Esophagus (tissue), 2 donors: ENCODE measurements around the gene NAE1. TPM values are rescaled to one million over a fixed set of nuclear protein-coding genes. Genes with fewer than 3 reads are reported as not detected.
"Not testable (repeated sequence)": the region's sequence is repeated elsewhere in the genome, so short reads cannot be mapped to it uniquely, and the experiment has no call there.

Source experiments
- H3K27ac ChIP-seq, 2 donors: one replicate each; pipeline ENCODE4 v1.5.1; 2013; ENCODE audit warnings: low read depth in 2 of 2, mild to moderate bottlenecking in 2 of 2, inconsistent platforms in 1 of 2, low read length in 1 of 2, moderate library complexity in 1 of 2
- H3K27me3 ChIP-seq, 2 donors: one replicate each; pipeline ENCODE4 v1.6.1; 2013; ENCODE audit warnings: low read length in 2 of 2, control low read depth in 1 of 2, mild to moderate bottlenecking in 1 of 2; ENCODE audit not compliant: insufficient read depth in 2 of 2, control insufficient read depth in 1 of 2
- H3K36me3 ChIP-seq, 2 donors: one replicate each; pipeline ENCODE4 v1.6.1; 2013; ENCODE audit warnings: low read length in 1 of 2; ENCODE audit not compliant: control insufficient read depth in 2 of 2, insufficient read depth in 2 of 2
- H3K4me1 ChIP-seq, 2 donors: one replicate each; pipeline ENCODE4 v1.6.1; 2013; ENCODE audit warnings: low read length in 1 of 2; ENCODE audit not compliant: control insufficient read depth in 2 of 2, insufficient read depth in 2 of 2
- H3K4me3 ChIP-seq, 2 donors: one replicate each; pipeline ENCODE4 v1.5.1; 2013; ENCODE audit warnings: low read length in 2 of 2, mild to moderate bottlenecking in 2 of 2, low read depth in 1 of 2, moderate library complexity in 1 of 2
- H3K9me3 ChIP-seq, 2 donors: one replicate each; pipeline ENCODE4 v1.6.1; 2013; ENCODE audit warnings: mild to moderate bottlenecking in 2 of 2, low read depth in 1 of 2, low read length in 1 of 2, moderate library complexity in 1 of 2; ENCODE audit not compliant: control insufficient read depth in 2 of 2, insufficient read depth in 1 of 2
- WGBS, 2 donors: extraction: QIAGEN DNeasy Blood & Tissue Kit; methylation state at CpG; one replicate each; pipeline ENCODE4 v1.1.7; 2013; 5-methylcytosine and 5-hydroxymethylcytosine counted together
- polyA plus RNA-seq, 2 donors: library from polyadenylated mRNA; stranded (reverse); fragments of 200-250 nt; gene quantifications; one replicate each; pipeline ENCODE4 v1.2.3, GENCODE V29; 2013
- donor health status: healthy with polysubstance abuse.
- donor health status: Bipolar disorder and iron deficiency.

NAE1 gene
- 10 to 100 TPM; 22.2 to 32.0 TPM for polyA plus RNA-seq

DNA sequence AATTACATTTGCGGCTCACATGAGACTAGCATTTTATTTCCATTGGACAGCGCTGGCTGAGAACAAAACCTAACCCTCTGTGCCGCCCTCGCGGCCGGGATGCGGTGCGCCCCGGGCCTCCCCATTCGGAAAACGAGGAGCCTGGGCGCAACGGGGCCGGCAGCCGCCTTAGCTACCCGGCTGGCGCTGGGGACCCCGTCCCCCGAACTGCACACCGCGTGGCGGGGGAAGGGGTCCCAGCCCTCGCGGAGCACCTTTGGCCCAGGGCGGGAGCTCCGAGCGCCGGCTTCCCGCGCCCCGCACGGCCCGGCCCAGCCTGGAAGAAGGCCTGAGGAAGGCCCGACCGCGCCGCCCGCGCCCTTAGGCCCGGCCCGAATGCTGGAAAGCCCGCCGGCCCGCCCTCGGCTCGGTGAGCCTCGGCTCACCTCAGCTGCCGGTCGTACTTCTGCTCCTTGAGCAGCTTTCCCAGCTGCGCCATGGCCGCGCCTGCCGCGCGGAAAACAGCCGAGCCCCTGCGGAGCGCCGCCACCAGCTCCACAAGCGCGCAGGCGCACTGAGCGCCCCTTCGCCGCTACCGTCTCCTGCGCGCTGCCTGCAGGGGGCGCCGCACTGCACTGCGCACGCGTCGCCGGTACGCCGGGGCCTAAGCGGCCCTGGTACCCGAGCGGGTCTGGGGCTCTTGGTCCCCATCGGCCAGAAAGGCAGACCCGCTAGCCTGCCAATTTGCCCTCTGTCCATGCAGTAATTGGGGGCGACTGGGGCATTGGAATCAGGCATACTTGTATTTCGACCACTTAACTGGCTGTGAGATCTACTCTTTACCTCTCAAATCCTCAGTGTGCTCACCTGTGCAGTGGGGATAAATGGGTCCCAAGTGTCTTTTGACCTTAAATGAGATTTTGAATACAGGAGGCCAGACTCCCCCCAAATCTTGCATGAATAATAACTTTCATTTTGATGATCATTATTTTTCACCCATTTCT lies at the start of gene NAE1:
NAE1 (minus strand) TSS at position 555 of the 983 bp plus-strand sequence; CDS start at position 478, 77 bp downstream.
- H3K4me3 ChIP-seq = peak within 1 kb of the TSS; percentile 85 to 86
- no peaks in the 10 kb centered on the region for H3K9me3 ChIP-seq
- H3K27me3 ChIP-seq = no peaks in the 10 kb centered on the region
- no peaks in the 10 kb centered on the region for H3K36me3 ChIP-seq
- 1% methylated on average over 77 to 84 of the region's 84 CpGs for WGBS, 2 donors
- H3K4me1 ChIP-seq = peaks cover 2 to 4% of the 10 kb centered on the region in 2 donors
- peak within 1 kb of the TSS; percentile 90 to 96 for H3K27ac ChIP-seq

DNA sequence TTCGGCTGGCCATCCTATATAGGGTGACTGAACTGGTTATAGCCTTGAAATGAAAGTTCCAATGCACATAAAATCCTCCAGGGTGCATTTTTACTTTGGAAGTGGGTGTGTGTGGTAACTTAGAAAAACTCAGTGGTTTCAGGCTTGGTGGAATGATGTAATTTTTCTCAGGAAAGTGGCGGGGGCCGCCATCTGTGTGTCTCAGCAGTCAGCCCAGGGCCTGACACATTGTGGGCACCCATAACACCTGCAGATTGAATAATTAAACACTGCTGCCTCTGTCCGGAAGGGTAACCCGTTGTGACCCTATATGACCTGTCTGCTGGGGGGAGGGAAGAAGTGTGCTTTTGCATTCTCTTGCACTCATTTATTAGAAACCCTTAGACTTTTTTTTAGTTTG lies 47.3 kb upstream of the NAE1 start:
- 42 to 59% methylated on average over 5 of the region's 5 CpGs for WGBS, 2 donors
- Histone ChIP-seq H3K4me1 (peaks cover 0 to 3% of the 10 kb centered on the region in 2 donors), H3K27ac (no peak overlapping the region), H3K27me3 (no peaks in the 10 kb centered on the region), H3K4me3 (no peak overlapping the region), H3K9me3 (no peaks in the 10 kb centered on the region), H3K36me3 (no peaks in the 10 kb centered on the region)

DNA sequence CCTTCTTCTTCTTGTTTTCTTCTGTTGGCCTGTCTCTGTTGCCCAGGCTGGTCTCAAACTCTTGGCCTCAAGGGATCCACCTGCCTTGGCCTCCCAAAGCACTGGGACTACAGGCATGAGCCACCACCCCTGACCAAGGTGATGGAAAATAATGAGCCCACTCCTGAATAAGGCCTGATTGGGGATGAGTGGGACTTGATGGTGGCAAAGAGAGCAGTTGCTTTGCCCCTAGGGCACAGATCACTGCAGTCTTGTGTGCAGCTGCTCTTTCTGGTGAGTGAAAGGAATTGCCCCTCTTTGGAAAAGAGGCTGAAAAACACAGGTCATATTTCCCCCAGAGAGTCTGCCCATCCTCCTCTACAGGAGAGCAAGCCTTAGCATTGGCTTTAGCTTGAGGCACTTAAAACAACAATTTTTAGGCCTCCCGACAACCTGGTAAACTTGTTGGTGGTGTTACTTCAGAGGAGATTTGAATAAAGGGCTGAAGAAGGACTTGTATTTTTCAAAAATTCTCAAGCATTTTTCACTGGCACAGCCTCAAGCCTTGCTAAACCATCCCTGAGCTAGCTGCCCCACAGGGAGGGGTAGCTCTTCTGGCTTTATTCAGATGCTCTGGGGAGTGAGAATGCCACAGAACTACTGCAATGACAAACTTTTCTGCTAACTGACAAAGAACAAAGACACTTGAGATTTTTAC lies 43.5 kb upstream of the NAE1 start:
- H3K4me3 ChIP-seq = no peak overlapping the region
- H3K9me3 ChIP-seq = no peaks in the 10 kb centered on the region
- H3K4me1 ChIP-seq = peaks cover 0 to 3% of the 10 kb centered on the region in 2 donors
- no peaks in the 10 kb centered on the region for H3K36me3 ChIP-seq
- 49 to 50% methylated on average over 1 of the region's 1 CpG for WGBS, 2 donors
- H3K27ac ChIP-seq = peak overlapping the region in 1 of 2 donors; percentile 36
- H3K27me3 ChIP-seq = no peaks in the 10 kb centered on the region

DNA sequence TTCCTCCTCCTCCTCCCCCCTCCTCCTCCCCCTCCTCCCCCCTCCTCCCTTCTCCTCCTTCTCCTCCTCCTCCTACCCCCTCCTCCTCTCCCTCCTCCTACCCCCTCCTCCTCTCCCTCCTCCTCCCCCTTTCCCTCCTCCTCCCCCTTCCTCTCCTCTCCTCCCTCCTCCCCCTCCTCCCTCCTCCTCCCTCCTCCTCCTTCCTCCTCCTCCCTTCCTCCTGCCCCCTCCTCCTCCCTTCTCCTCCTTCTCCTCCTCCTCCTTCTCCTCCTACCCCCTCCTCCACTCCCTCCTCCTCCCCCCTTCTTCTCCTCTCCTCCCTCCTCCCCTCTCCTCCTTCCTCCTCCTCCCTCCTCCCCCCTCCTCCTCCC lies 42.9 kb upstream of the NAE1 start:
- Histone ChIP-seq H3K9me3 (no peaks in the 10 kb centered on the region), H3K4me1 (peaks cover 0 to 3% of the 10 kb centered on the region in 2 donors), H3K36me3 (no peaks in the 10 kb centered on the region), H3K4me3 (no peak overlapping the region), H3K27ac (peak overlapping the region in 1 of 2 donors; percentile 73), H3K27me3 (no peaks in the 10 kb centered on the region)

DNA sequence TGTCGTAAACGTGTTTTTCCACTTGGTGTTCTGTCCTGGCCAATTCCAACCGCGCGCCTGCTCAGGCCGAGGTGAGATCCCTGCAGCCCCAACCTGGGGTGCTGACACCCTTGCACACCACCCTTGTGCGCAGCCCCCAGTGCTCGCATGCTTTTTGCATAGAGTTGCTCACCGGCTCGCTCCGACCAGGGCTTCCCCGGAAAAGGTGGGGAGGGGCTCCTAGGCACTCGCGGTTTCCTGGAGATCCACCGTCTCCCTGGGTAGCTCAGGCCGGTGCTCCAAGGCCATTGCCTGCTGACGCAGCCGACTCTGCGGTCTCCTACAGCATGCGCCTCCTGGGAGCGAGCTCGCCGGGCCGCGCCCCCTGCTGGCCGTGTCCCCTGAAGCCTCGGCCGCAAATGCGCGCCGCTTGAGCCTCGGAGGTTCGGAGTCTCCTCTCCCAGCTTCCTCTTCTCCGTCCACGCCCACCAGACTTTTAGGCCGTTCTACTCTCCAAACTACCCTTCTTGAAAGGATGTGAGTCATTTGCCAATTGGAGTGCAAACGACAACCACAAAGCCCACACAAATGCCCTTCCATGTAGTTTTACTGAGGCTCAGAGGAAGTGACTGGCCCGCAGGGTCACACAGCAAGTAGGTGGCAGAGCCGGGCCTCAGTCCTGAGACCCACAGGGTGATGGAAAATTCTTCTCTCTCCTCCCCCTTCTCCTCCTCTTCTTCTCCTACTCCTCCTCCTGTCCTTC lies 42.3 kb upstream of the NAE1 start:
- no peaks in the 10 kb centered on the region for H3K27me3 ChIP-seq
- H3K4me3 ChIP-seq = peak overlapping the region; percentile 29 to 41
- WGBS, 2 donors = 3% methylated on average over 37 to 39 of the region's 39 CpGs
- peak overlapping the region in 1 of 2 donors; percentile 73 for H3K27ac ChIP-seq
- H3K4me1 ChIP-seq = peaks cover 0 to 3% of the 10 kb centered on the region in 2 donors
- no peaks in the 10 kb centered on the region for H3K9me3 ChIP-seq
- H3K36me3 ChIP-seq = no peaks in the 10 kb centered on the region

DNA sequence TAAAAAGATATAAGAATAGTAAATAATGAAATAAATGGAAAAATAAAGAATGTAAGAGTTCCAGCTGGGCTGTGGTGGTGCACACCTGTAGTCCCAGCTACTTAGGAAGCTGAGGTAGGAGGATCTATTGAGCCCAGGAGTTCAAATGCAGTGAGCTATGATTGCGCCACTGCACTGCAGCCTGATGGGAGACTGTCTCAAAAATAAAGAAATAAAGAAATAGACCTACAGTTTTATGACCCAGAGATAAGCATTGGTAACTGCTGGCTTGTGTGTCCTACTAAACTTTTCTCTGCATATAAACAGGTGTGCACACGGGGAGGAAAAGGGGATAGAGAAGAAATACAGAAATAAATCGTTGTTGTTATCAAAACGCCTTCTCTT lies 41.8 kb upstream of the NAE1 start:
- Histone ChIP-seq H3K36me3 (no peaks in the 10 kb centered on the region), H3K4me3 (peak overlapping the region in 1 of 2 donors; percentile 29), H3K27me3 (no peaks in the 10 kb centered on the region), H3K27ac (no peak overlapping the region), H3K9me3 (no peaks in the 10 kb centered on the region), H3K4me1 (peaks cover 0 to 3% of the 10 kb centered on the region in 2 donors)
- 41 to 54% methylated on average over 4 of the region's 4 CpGs for WGBS, 2 donors

DNA sequence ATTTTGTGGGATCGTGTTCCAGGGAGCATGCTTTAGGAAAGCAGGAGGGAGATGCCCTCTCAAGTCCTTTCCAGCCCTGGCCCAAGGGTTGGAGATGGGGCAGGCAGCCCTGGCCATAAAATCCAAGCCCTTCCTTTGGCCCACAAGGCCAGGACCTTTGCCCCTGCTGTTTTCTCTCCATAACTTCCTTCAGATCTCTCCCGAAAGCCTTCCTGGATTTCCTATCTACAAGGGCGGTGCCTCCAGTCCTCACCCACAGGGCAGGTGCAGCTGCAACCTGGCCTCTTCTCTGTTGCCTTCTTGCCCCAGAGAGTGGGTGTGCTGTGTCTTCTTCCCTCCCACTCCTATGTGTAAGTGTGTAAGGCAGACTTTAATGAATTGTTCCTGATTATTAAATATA lies 41.1 kb upstream of the NAE1 start:
- H3K9me3 ChIP-seq = no peaks in the 10 kb centered on the region
- H3K4me1 ChIP-seq = peaks cover 0 to 3% of the 10 kb centered on the region in 2 donors
- no peaks in the 10 kb centered on the region for H3K27me3 ChIP-seq
- 79 to 89% methylated on average over 3 of the region's 3 CpGs for WGBS, 2 donors
- no peaks in the 10 kb centered on the region for H3K36me3 ChIP-seq
- H3K4me3 ChIP-seq = no peak overlapping the region
- no peak overlapping the region for H3K27ac ChIP-seq

DNA sequence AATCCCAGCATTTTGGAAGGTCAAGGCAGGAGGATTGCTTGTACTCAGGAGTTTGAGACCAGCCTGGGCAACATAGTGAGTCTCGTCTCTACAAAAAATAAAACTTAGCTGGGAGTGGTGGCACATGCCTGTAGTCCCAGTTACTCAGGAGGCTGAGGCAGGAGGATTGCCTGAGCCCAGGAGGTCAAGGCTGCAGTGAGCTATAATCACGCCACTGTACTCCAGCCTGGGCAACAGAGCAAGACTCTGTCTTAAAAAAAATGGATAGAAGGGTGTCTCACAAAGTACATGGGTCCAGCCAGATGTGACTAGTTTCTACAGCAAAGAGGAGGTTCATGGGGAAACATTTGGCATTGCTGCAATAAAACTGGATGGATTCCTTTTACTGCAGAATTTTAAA lies 40.6 kb upstream of the NAE1 start:
- WGBS, 2 donors = 88 to 93% methylated on average over 2 of the region's 2 CpGs
- H3K27me3 ChIP-seq, H3K4me1 ChIP-seq, H3K9me3 ChIP-seq, H3K4me3 ChIP-seq, H3K27ac ChIP-seq, H3K36me3 ChIP-seq: not testable (repeated sequence)

DNA sequence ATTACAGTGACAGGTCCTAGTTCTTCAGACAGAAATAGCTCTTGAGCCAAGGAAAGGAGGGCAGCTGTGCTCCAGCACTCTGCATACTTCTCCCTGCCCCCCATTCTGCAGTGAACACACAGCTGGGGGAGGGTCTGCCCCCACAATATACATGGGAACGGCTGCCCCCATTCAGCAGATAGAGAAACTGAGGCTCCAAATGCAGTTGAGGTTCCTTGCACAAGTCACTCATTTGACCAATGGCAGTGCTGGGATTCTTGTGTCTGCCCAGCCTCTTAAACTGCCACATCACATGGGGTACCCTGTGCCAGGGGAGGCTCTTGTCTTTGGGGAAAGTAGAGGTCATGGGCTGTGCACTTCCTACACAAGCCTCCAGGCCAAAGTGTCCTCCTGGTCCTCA lies 38.6 kb upstream of the NAE1 start:
- Histone ChIP-seq H3K9me3 (no peaks in the 10 kb centered on the region), H3K4me1 (peaks cover 0 to 3% of the 10 kb centered on the region in 2 donors), H3K27me3 (no peaks in the 10 kb centered on the region), H3K4me3 (no peak overlapping the region), H3K36me3 (no peaks in the 10 kb centered on the region), H3K27ac (no peak overlapping the region)
- whole genome bisulfite sequencing, 2 donors = 87 to 100% methylated on average over 1 of the region's 1 CpG
